HEK293 (cell line): ENCODE results near the gene TAMALIN.

Experiments used
- BCL11B ChIP-seq: fragments of 450-650 bp; formaldehyde crosslinking; IDR thresholded peaks from 2 replicates; pipeline ENCODE4 v1.5.1; 2016; ENCODE audit warnings: low read depth, missing biosample characterization, missing genetic modification characterization
- ELK4 ChIP-seq: IDR thresholded peaks from 2 replicates; pipeline ENCODE4 v1.6.1; 2011; ENCODE audit warnings: mild to moderate bottlenecking, low read depth, low read length, borderline replicate concordance
- GFI1B ChIP-seq: fragments of 450-650 bp; formaldehyde crosslinking; IDR thresholded peaks from 2 replicates; pipeline ENCODE4 v1.5.1; 2016; ENCODE audit warnings: missing biosample characterization, missing genetic modification characterization
- GLI2 ChIP-seq: fragments of 450-650 bp; formaldehyde crosslinking; IDR thresholded peaks from 2 replicates; pipeline ENCODE4; 2017; ENCODE audit warnings: missing biosample characterization, missing genetic modification characterization, low read depth, borderline replicate concordance
- GLIS1 ChIP-seq: fragments of 450-650 bp; formaldehyde crosslinking; IDR thresholded peaks from 2 replicates; pipeline ENCODE4 v1.5.1; 2016; ENCODE audit warnings: missing biosample characterization, missing genetic modification characterization
- GLIS2 ChIP-seq: fragments of 450-650 bp; formaldehyde crosslinking; IDR thresholded peaks from 2 replicates; pipeline ENCODE4 v1.5.1; 2016; ENCODE audit warnings: missing biosample characterization, missing genetic modification characterization
- IKZF3 ChIP-seq: fragments of 450-650 bp; IDR thresholded peaks from 2 replicates; pipeline ENCODE4 v1.5.0; 2018; ENCODE audit warnings: missing biosample characterization, mild to moderate bottlenecking, missing genetic modification characterization, moderate library complexity
- KLF7 ChIP-seq: fragments of 450-650 bp; formaldehyde crosslinking; IDR thresholded peaks from 2 replicates; pipeline ENCODE4 v1.5.1; 2016; ENCODE audit warnings: missing biosample characterization, missing genetic modification characterization, borderline replicate concordance
- PRDM10 ChIP-seq: fragments of 450-650 bp; formaldehyde crosslinking; IDR thresholded peaks from 2 replicates; pipeline ENCODE4 v1.5.1; 2016; ENCODE audit warnings: missing biosample characterization, missing genetic modification characterization
- SCRT2 ChIP-seq: fragments of 450-650 bp; formaldehyde crosslinking; IDR thresholded peaks from 2 replicates; pipeline ENCODE4 v1.5.1; 2016; ENCODE audit warnings: missing biosample characterization, missing genetic modification characterization
- SP2 ChIP-seq: fragments of 450-650 bp; formaldehyde crosslinking; IDR thresholded peaks from 2 replicates; pipeline ENCODE4 v1.5.1; 2016; ENCODE audit warnings: missing biosample characterization, missing genetic modification characterization
- SP7 ChIP-seq: fragments of 450-650 bp; formaldehyde crosslinking; IDR thresholded peaks from 2 replicates; pipeline ENCODE4 v1.5.1; 2016; ENCODE audit warnings: missing biosample characterization, missing genetic modification characterization
- ZBTB11 ChIP-seq: fragments of 450-650 bp; formaldehyde crosslinking; conservative IDR thresholded peaks from 2 replicates; pipeline ENCODE4 v1.5.1; 2016; ENCODE audit warnings: low read depth, missing biosample characterization, missing genetic modification characterization
- ZBTB17 ChIP-seq: fragments of 450-650 bp; formaldehyde crosslinking; IDR thresholded peaks from 2 replicates; pipeline ENCODE4 v1.5.1; 2016; ENCODE audit warnings: missing biosample characterization, missing genetic modification characterization
- ZBTB21 ChIP-seq: fragments of 450-650 bp; formaldehyde crosslinking; IDR thresholded peaks from 2 replicates; pipeline ENCODE4 v1.5.1; 2017; ENCODE audit warnings: missing biosample characterization, missing genetic modification characterization
- ZBTB44 ChIP-seq: fragments of 450-650 bp; IDR thresholded peaks from 2 replicates; pipeline ENCODE4 v1.5.1; 2018; ENCODE audit warnings: missing biosample characterization, mild to moderate bottlenecking, missing genetic modification characterization
- ZBTB8A ChIP-seq: fragments of 450-650 bp; formaldehyde crosslinking; IDR thresholded peaks from 2 replicates; pipeline ENCODE4 v1.5.1; 2016; ENCODE audit warnings: missing biosample characterization, missing genetic modification characterization
- ZEB2 ChIP-seq: fragments of 450-650 bp; formaldehyde crosslinking; IDR thresholded peaks from 2 replicates; pipeline ENCODE4 v1.5.1; 2016; ENCODE audit warnings: missing biosample characterization, missing genetic modification characterization
- ZIC2 ChIP-seq: fragments of 450-650 bp; formaldehyde crosslinking; IDR thresholded peaks from 2 replicates; pipeline ENCODE4 v1.5.1; 2016; ENCODE audit warnings: missing biosample characterization, missing genetic modification characterization
- ZNF121 ChIP-seq: fragments of 450-650 bp; formaldehyde crosslinking; IDR thresholded peaks from 2 replicates; pipeline ENCODE4 v1.5.1; 2016; ENCODE audit warnings: missing biosample characterization, missing genetic modification characterization
- ZNF530 ChIP-seq: fragments of 450-650 bp; formaldehyde crosslinking; IDR thresholded peaks from 2 replicates; pipeline ENCODE4 v1.5.1; 2016; ENCODE audit warnings: low read depth, missing biosample characterization, missing genetic modification characterization
- ZNF549 ChIP-seq: fragments of 450-650 bp; IDR thresholded peaks from 2 replicates; pipeline ENCODE4 v1.5.1; 2018; ENCODE audit warnings: missing biosample characterization, missing genetic modification characterization, mild to moderate bottlenecking, inconsistent platforms, moderate library complexity
- ZNF555 ChIP-seq: fragments of 450-650 bp; formaldehyde crosslinking; conservative IDR thresholded peaks from 2 replicates; pipeline ENCODE4 v1.5.1; 2017; ENCODE audit warnings: missing biosample characterization, mild to moderate bottlenecking, missing genetic modification characterization, inconsistent platforms
- ZNF610 ChIP-seq: fragments of 450-650 bp; formaldehyde crosslinking; IDR thresholded peaks from 2 replicates; pipeline ENCODE4 v1.5.1; 2016; ENCODE audit warnings: missing biosample characterization, missing genetic modification characterization, borderline replicate concordance
- ZNF654 ChIP-seq: fragments of 450-650 bp; formaldehyde crosslinking; IDR thresholded peaks from 2 replicates; pipeline ENCODE4 v1.5.1; 2016; ENCODE audit warnings: low read depth, missing biosample characterization, missing genetic modification characterization
- ZNF660 ChIP-seq: fragments of 450-650 bp; IDR thresholded peaks from 2 replicates; pipeline ENCODE4 v1.5.1; 2018; ENCODE audit warnings: missing biosample characterization, mild to moderate bottlenecking, missing genetic modification characterization
- ZNF692 ChIP-seq: fragments of 450-650 bp; formaldehyde crosslinking; IDR thresholded peaks from 2 replicates; pipeline ENCODE4 v1.5.1; 2016; ENCODE audit warnings: missing biosample characterization, missing genetic modification characterization
- ZNF830 ChIP-seq: fragments of 450-650 bp; IDR thresholded peaks from 2 replicates; pipeline ENCODE4 v1.5.0; 2018; ENCODE audit warnings: missing biosample characterization, missing genetic modification characterization, low read depth, mild to moderate bottlenecking, moderate library complexity
- ZSCAN30 ChIP-seq: fragments of 450-650 bp; IDR thresholded peaks from 2 replicates; pipeline ENCODE4 v1.5.1; 2018; ENCODE audit warnings: missing biosample characterization, mild to moderate bottlenecking, missing genetic modification characterization, moderate library complexity

TAMALIN gene

GRCh38 chr12:52032804-52033445 lies 26.2 kb downstream of the TAMALIN start (continued):
- TF ChIP-seq ZBTB11, result peak; percentile 86
- TF ChIP-seq PRDM10 (tag by site-specific recombination), result 0 out of 2 replicates have a peak, but pooled peaks have one; percentile 19
- TF ChIP-seq ELK4, result no peak
- TF ChIP-seq ZEB2, result peak; percentile 58; the same call in 1 of the 2 replicates
- TF ChIP-seq ZBTB17, result peak; percentile 43; the same call in 1 of the 2 replicates
- peak; percentile 72 for TF ChIP-seq ZNF660
- 0 out of 2 replicates have a peak, but pooled peaks have one; percentile 18 for TF ChIP-seq ZBTB44 (tag by site-specific recombination)
- TF ChIP-seq ZNF555 (tag by site-specific recombination), result no peak
- TF ChIP-seq GLIS1 (tag by site-specific recombination), result peak; percentile 90
- TF ChIP-seq ZNF654, result 0 out of 2 replicates have a peak, but pooled peaks have one; percentile 1
- no peak for TF ChIP-seq GFI1B
- TF ChIP-seq ZBTB21 (tag by site-specific recombination), result peak; percentile 85
- TF ChIP-seq BCL11B (tag by site-specific recombination), result peak; percentile 79; the same call in 1 of the 2 replicates
- peak; percentile 79 for TF ChIP-seq ZIC2
- peak; percentile 46; the same call in 1 of the 2 replicates for TF ChIP-seq SCRT2
- peak; percentile 78 for TF ChIP-seq ZNF692 (tag by site-specific recombination)
- peak; percentile 85 for TF ChIP-seq SP2
- no peak for TF ChIP-seq ZNF549
- 0 out of 2 replicates have a peak, but pooled peaks have one; percentile 17 for TF ChIP-seq KLF7 (tag by site-specific recombination)
- TF ChIP-seq ZNF610 (tag by site-specific recombination), result no peak
- peak; percentile 59; the same call in 1 of the 2 replicates for TF ChIP-seq ZSCAN30 (tag by site-specific recombination)
- TF ChIP-seq SP7 (tag by site-specific recombination), result peak; percentile 42
- TF ChIP-seq ZNF530 (tag by site-specific recombination), result no peak
- TF ChIP-seq GLI2 (tag by site-specific recombination), result no peak
- peak; percentile 39 for TF ChIP-seq ZBTB8A (tag by site-specific recombination)
- TF ChIP-seq ZNF121, result no peak
- peak; percentile 94 for TF ChIP-seq GLIS2 (tag by site-specific recombination)
- no peak for TF ChIP-seq ZNF830 (tag by site-specific recombination)
- peak; percentile 84 for TF ChIP-seq IKZF3
